NCI-H2107 (cell line): ENCODE results near the gene PGM2L1.

Source experiments
- DNase-seq: peaks from one replicate; lab custom pipeline; 2025; lab: John Stamatoyannopoulos, UW

PGM2L1 gene

GRCh38 chr11:74297484-74297883 is 100.7 kb downstream of the PGM2L1 start:
- DNase-seq = no peak

- no peak for DNase-seq
Observed at GRCh38 chr11:74288911-74289310, 109.3 kb downstream of the PGM2L1 start.

GRCh38 chr11:74288161-74288560 is 110.1 kb downstream of the PGM2L1 start:
- no peak for DNase-seq

- no peak for DNase-seq
Observed at GRCh38 chr11:74284466-74284865, 113.8 kb downstream of the PGM2L1 start.

- DNase-seq = no peak
Observed at GRCh38 chr11:74283580-74284180, 114.6 kb downstream of the PGM2L1 start.

GRCh38 chr11:74282914-74283371 is 115.3 kb downstream of the PGM2L1 start:
- DNase-seq = no peak

- no peak for DNase-seq
Observed at GRCh38 chr11:74282421-74282820, 115.8 kb downstream of the PGM2L1 start.

- no peak for DNase-seq
Observed at GRCh38 chr11:74280494-74280893, 117.7 kb downstream of the PGM2L1 start.
